Measurements from ENCODE around the gene SLC2A8.

The SLC2A8 gene

GRCh38 chr9:127419348-127419747 lies 22.4 kb downstream of the SLC2A8 start:
- TF ChIP-seq CTCF (IDR thresholded peaks at IDR 0.05) = no peak

DNA sequence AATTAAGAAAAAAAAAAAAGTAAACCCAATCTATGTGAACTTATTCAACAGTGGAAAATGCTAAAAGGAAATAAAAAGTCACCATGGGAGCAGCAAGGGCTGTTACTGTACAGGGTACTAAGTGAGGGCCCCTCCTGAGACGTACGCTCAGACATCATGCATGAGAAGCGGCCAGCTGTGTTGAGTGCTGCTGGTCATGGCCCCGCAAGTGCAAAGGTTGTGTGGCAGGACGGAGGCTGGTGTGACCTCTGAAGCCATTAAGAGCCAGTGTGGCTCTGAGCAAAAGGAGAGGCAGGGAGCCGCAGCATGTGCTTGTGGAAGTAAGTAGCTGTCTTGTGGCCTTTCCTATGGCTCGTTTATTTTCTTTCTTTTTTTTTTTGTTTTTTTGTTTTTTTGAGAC lies 24.1 kb downstream of the SLC2A8 start:
- TF ChIP-seq CTCF (IDR thresholded peaks at IDR 0.05) = no peak

- no peak for TF ChIP-seq CTCF (IDR thresholded peaks at IDR 0.05)
Measured at GRCh38 chr9:127422133-127422782, 25.3 kb downstream of the SLC2A8 start.

- TF ChIP-seq CTCF (IDR thresholded peaks at IDR 0.05) = no peak
Measured at GRCh38 chr9:127422787-127423186, 25.8 kb downstream of the SLC2A8 start.

- no peak for TF ChIP-seq CTCF (IDR thresholded peaks at IDR 0.05)
Measured at GRCh38 chr9:127423476-127423933, 26.5 kb downstream of the SLC2A8 start.

DNA sequence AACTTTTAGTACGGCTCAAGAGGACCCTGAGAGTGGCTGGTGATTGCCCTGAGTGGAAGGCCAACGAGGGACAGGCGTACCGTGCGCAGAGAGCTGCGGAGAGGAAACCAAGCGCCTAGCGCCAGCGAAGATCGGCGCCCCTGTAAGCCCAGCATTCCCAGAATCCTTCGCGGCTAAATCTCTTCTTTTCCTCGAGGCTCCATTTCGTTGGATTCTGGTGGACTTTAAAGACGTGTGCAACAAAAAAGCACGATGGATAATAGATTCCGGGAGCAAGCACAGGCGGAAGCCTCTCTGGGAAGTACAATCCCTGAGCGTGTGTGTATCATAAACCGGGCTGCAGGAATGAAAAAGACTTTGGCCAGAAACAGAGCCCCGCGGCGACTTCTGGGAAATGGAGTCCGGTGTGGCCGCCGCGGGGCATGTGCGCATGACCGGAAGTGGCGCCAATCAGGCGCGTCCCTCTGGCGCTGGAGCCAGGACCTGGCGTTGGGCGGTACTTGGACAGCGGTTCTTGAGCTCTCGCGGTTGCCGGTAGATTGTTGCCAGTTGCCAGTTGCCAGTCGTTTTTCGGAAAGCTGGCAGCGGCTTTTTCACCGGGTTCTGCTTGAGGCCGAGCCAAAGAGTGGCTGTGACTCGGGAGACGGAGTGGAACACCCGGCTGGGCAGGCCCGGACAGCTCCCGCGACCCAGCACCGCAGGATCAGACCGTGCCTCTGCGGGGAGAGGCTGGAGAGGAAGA lies 27.1 kb downstream of the SLC2A8 start, which contains the start of gene ZNF79:
Gene ZNF79, plus strand, starts transcription at position 449 of the 742 bp plus-strand sequence. CDS start 406 bp downstream, outside the sequence.
- no peak for TF ChIP-seq CTCF (IDR thresholded peaks at IDR 0.05)

GRCh38 chr9:127424676-127424999 lies 27.7 kb downstream of the SLC2A8 start:
- TF ChIP-seq CTCF (IDR thresholded peaks at IDR 0.05) = peak; percentile 19; the same call in 1 of the 2 replicates

All from LNCAP (cell line).